ENCODE data around the gene TERT.
"Not testable (repeated sequence)": the region's sequence is repeated elsewhere in the genome, so short reads cannot be mapped to it uniquely, and the experiment has no call there.

Gene TERT

DNA sequence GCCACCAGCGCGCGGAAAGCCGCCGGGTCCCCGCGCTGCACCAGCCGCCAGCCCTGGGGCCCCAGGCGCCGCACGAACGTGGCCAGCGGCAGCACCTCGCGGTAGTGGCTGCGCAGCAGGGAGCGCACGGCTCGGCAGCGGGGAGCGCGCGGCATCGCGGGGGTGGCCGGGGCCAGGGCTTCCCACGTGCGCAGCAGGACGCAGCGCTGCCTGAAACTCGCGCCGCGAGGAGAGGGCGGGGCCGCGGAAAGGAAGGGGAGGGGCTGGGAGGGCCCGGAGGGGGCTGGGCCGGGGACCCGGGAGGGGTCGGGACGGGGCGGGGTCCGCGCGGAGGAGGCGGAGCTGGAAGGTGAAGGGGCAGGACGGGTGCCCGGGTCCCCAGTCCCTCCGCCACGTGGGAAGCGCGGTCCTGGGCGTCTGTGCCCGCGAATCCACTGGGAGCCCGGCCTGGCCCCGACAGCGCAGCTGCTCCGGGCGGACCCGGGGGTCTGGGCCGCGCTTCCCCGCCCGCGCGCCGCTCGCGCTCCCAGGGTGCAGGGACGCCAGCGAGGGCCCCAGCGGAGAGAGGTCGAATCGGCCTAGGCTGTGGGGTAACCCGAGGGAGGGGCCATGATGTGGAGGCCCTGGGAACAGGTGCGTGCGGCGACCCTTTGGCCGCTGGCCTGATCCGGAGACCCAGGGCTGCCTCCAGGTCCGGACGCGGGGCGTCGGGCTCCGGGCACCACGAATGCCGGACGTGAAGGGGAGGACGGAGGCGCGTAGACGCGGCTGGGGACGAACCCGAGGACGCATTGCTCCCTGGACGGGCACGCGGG, at the start of gene TERT:
TSS of gene TERT (minus strand) at position 234 of the 815 bp plus-strand sequence. CDS start at position 155, 79 bp downstream.
- DNase-seq, result peak; percentile 89

DNA sequence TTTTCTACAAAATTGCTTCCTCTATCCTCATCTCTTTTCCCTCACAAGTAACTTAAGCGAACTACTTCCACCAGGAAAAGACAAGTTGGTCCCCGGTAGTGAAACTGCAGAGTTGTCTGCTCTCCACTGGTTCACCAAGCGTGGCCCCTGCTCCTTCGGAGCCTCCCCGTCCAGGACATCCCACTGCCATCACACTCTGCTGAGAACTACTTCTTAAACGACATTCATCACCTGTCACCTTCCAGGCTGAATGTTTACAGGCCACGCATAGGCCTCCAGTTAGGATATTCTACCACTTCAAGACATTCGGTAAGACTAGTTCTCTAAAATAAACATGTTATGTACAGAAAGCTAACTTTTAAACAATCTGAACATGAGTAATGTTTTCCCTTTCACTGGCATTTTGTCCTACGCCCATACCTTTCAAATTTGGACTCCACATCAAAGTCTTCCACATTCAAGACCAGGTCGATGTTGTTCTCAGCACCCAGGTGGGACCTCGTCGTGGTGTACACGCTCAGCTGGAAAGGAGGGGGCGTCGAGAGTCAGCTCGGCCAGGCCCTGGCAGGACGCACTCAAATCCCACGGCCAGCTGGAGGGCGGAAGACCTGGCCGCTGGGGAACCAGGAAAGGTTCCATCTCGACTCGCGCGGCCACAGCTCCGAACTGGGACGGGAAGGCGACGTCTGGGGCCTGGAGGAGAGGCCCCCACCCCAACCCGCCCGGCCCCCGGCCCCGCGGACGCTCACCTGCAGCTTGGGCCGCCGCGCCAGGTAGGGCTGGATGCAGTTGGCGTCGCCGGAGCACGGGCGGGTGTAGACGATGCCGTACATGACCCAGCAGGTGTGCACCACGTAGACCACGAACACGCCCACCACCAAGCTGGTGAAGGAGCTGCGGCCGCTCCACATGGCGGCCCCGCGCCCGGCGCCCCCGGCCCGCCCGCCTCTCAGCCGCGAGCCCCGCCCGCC, 49.3 kb upstream of the TERT start:
- DNase-seq, result peak; percentile 64

DNA sequence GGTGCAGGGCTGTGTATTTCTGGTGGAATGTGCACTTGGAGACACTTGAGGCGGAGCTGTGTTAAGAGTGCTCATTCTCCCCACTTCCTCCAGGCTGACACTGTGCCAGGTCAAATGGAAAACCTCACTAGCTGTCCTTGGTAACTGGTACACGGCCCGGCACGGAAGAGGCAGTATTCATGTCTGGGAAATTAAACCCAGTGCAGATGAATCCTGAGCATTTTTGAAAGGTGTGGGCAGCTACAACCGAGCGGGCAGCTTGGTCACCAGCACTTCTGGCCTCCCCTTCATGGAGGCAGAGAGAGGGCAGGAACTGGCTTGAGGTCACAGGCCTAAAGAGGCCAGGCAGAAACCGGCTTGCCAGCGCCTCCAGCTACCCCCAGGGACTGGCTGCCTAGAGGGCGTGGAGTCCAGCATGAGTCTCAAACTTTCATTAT, 48.5 kb upstream of the TERT start:
- DNase-seq, result no peak

DNA sequence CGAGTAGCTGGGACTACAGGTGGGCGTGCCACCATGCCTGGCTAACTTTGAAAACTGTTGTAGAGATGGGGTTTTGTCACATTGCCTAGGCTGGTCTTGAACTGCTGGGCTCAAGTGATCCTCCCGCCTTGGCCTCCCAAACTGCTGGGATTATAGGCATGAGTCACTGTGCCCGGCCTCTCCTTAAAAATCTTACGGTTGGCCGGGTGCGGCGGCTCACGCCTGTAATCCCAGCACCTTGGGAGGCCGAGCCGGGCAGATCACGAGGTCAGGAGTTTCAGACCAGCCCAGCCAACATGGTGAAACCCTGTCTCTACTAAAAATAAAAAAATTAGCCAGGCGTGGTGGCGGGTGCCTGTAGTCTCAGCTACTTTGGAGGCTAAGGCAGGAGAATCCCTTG, 47.8 kb upstream of the TERT start:
- DNase-seq, result not testable (repeated sequence)

DNA sequence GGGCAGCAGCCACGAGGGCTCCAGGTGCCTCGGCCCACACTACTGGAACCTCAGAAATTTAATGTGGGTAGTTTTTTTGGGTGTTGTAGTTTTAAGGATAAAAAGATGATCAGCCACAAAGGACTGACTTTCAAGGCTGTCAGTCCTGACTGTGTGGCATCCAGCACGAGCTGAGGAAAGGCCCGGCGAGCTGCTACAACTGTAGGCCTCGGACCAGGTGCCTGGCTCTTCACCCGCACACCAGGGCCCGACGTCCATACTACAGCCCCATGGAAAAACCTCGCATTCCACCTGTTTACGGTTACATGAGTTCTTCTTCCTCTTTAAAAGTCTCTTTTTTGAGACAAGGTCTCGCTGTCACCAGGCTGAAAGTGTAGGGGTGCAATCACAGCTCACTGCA, 47.4 kb upstream of the TERT start:
- no peak for DNase-seq

DNA sequence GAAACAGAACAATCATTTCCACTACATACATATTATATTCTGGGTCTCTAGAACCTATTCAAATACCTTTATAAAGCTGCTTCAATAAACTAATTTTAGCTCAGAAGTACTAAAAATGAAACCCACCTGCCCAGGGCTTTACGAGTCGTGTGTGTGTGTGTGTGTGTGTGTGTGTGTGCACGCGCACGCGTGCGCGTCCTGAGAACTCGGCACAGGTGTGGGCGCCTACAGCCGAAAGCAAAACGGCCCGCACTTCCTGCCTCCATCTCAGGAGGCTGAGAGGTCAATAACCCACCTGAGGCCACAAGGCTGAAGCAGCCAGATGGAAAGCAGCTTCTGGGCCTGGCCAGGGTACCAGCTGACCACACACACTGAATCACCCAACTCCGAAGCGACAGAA, 47.0 kb upstream of the TERT start:
- no peak for DNase-seq

DNA sequence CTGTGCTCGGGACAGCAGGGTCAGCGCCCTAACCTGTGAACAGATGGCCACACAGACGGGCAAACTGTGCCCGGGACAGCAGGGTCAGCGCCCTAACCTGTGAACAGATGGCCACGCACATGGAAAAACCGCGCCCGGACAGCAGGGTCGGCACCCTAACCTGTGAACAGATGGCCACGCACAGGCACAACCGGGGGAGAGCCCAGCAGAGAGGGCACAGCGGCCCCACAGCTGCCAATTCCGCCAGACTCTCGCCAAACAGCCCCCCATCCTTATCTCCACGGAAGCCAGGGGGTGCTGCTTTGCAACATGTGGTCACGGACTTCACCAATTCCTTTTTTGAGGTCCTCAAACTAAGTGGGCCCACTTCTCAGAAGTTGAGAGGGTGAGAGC, 44.9 kb upstream of the TERT start:
- DNase-seq, result not testable (repeated sequence)

DNA sequence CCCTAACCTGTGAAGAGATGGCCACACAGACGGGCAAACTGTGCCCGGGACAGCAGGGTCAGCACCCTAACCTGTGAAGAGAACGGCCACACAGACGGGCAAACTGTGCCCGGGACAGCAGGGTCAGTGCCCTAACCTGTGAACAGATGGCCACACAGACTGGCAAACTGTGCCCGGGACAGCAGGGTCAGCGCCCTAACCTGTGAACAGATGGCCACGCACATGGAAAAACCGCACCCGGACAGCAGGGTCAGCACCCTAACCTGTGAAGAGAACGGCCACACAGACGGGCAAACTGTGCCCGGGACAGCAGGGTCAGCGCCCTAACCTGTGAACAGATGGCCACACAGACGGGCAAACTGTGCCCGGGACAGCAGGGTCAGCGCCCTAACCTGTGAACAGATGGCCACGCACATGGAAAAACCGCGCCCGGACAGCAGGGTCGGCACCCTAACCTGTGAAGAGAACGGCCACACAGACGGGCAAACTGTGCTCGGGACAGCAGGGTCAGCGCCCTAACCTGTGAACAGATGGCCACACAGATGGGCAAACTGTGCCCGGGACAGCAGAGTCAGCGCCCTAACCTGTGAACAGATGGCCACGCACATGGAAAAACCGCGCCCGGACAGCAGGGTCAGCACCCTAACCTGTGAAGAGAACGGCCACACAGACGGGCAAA, 44.4 kb upstream of the TERT start:
- not testable (repeated sequence) for DNase-seq

DNA sequence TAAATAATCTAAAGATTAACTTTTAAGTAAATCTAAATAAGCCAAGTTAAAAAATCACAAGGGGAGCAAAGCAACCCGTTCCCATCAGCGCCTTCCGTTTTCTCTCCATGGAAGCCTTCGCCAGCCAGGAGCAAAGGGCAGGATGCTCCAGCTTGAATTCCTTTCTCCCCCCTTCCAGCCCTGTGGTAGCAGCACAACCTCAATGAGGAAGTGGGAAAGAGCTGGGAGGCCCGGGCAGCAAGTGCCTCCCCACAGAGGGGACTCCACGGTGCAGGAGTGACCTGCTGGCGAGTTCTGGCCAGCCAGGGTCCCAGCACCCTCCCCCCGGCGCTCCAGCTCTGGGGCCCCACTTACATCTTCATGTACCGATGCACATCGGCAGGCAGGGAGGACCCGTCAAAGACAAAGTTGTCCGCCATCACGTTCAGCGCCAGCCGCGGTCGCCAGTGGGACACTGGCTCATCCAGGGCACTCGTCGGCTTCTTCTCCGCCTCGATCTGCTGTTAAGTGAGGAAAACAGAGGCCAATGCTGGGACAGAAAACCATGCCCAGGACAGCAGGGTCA, 43.7 kb upstream of the TERT start:
- no peak for DNase-seq

DNA sequence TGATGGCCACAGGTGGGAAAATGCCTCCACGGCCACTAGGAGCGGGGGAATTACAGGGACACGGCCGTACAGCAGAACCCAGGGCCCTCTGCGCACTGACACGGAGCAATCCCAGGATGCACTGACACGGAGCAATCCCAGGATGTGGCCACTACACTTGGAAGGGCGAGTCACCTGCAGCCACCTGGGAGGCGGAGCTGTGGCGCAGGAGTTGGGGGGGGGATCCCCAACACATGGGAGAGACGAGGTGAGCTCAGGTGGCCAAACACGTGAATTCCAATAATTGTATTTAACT, 43.3 kb upstream of the TERT start:
- no peak for DNase-seq

DNA sequence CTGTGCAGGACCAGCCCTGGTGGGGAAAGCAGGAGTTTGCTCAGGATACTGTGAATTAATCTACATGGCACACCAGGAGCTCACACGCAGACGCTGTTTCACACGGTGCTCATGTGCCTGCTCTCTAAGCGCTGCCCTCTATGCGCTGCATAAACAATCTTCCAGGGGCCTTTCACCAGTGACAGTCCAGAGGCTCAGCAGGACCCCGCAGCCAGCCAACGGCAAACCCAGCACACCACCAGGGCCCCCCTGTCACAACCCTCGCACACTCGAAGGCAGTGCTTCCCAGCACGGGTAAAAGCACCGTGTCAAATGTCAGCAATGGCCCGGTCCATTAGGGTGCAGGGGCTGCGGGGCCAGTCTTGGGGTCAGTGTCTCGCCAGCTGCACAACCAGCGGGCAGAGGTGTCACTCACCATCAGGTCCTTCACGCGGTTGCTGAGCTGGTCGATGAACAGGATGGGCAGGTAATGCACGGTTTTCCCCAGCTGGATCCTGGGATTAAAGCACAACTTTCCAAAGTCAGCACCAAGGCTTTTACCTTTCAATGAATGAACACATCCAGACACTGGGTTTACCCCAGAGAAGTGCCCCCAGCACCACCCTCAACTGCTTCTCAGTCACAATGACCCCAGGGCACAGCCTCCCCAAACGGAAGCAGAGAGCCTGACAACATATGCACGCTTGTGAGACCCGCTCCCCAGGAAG, 42.8 kb upstream of the TERT start:
- DNase-seq, result no peak

DNA sequence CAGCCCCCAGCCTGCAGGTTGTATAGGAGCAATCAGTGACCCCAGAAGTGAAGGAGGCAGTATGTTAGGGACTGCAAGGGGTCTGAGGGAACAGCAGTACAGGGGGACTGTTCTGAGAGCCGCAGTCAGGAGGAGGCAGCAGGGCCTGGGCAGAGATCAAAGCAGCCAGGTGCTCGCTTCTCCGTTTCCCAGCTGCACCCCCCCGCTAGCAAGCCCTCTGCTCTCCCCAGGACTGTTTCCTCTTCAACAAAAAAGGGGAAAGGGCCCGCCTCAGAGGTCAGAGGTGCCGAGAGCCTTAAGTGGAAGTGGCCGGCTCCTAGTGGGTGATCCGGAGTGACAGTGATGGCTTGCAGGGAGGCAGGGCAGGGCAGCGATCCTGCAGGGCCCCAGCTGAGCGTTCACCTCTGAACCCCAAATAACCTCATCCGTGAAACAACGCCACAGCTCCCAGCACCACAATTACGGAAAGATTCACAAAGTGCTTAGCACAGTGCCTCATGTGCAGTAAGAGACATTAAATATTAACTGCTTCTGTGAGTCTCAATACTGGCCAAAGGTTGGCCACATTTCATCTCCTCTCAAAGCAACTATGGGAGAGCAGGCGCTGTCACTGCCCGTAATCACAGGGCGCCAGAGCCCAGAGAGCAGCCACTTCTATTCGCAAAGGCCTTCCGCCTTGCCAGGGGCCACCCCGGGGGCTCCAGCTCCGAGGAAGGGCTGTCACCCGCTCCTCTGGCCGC, 42.1 kb upstream of the TERT start:
- DNase-seq, result no peak

DNA sequence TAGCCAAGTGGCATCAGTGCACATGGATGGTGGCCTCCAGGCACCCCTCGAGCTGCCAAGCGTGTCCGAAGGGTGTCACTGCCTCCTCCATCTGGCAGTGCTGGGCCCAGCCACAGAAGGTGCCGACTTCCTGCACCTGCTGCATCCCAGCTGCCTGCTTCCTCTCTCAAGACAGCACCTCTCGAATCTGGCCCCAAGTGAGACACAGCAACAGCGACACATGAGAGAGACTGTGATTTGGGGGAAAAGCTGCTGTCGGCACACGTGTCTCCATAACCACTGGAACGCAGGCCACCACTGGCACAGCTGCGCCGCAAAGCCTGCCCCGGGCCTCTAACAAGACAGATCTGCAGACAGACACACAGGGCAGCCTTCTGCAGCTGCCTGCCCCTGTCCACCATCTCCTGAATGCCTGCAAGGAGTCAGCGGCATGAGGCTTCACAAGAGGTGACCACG, 41.3 kb upstream of the TERT start:
- no peak for DNase-seq

DNA sequence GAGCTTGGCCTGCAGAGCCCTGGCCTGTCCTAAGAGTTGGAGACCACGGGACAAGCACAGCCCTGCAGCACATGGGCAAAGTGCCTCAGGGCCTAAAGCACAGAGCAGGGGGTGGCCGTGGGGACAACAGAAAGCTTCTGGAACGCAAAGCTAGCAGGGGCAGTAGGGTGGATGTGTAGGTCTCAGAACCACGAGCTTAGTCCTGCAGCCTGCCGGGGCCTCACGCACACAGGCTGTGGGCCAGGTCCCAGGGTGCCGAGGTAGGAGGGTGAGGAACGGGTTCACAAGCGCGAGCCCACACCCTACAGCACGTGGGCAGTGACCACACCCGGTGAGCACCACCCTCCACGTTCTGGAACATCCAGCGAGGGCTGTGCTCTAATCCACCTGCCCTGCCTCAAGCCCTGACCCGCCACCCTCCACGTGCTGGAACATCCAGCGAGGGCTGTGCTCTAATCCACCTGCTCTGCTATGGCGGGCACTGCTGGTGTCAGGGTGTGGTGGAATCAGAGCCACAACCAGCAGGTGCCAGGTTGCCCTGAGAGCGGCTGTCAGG, 40.8 kb upstream of the TERT start:
- no peak for DNase-seq

DNA sequence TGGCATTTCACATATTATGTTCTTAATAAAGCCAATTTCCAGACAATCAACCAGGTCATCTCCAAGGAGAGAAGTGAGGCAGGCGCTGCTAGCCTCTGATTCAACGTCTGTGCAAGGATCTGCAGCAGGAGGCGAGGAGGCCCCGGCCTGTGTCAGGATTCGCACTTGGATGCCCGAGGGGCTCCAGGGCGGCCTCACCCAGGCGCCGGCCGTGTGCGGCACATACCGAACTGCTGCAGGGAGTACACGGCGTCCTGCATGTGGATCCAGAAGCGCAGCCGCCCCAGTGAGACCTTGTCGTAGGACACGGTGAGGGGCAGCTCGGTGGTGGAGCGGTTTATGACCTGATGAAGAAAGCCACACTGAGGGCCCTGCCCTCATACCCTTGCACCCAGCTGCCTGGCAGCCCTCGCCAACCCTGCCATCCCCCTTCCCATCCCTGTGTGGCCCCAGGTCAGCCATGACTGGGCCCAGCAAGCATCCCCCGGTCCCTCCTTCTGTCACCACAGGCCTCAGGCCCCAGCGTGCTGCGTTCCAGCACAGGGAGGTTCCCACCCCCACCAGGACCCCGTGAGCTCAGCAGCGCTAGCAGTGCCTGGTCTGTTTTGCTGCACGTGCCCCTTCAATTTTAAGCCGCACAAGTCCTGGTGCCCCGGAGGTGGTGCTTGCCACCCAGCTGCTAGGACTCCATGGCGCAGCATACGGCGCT, 40.1 kb upstream of the TERT start:
- no peak for DNase-seq

DNA sequence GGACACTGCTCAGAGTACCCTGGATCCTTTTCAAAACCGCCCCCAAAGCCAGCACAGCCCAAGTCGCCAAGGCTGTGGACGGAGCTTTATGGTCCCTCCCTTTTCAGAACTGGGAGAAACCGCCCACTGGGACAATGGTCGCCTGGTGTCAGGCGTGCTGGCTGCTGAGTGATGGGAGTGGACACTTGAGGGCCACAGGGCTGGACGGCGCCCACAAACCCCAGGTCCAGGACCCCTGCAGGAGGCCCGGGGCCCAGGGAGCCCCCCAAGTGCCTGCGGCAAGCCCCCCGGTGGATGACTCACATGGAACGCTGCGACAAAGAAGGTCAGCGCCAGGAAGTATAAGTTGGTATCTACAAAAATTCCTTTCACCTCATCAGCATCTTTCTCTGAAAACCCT, 39.1 kb upstream of the TERT start:
- no peak for DNase-seq

DNA sequence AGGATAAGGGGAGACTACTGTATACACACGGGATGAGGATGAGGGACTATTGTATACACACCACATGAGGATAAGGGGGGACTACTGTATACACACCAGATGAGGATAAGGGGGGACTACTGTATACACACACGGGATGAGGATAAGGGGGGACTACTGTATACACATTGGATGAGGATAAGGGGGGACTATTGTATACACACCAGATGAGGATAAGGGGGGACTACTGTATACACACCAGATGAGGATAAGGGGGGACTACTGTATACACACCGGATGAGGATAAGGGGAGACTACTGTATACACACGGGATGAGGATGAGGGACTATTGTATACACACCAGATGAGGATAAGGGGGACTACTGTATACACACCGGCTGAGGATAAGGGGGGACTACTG, 38.4 kb upstream of the TERT start:
- DNase-seq, result not testable (repeated sequence)

DNA sequence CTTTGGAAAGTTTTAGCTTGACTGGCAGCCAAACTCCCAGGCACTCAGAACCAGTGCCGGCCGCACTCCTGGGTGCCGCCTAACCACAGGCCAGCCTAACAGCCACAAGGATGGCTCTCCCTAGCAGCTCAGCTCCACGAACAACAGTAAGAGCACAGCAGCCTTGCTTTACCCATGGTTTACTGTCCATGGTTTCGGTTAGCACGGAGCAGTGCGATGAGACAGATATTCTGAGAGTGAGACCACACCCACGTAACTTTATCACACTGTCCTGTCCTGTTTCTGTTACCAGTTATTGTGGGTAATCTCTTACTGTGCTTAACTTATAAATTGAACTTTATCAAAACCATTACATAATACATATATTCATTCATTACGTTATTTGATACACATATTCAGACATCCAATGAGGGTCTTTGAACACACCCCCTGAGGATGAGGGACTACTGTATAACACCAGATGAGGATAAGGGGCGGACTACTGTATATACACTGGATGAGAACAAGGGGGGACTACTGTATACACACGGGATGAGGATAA, 37.7 kb upstream of the TERT start:
- no peak for DNase-seq

DNA sequence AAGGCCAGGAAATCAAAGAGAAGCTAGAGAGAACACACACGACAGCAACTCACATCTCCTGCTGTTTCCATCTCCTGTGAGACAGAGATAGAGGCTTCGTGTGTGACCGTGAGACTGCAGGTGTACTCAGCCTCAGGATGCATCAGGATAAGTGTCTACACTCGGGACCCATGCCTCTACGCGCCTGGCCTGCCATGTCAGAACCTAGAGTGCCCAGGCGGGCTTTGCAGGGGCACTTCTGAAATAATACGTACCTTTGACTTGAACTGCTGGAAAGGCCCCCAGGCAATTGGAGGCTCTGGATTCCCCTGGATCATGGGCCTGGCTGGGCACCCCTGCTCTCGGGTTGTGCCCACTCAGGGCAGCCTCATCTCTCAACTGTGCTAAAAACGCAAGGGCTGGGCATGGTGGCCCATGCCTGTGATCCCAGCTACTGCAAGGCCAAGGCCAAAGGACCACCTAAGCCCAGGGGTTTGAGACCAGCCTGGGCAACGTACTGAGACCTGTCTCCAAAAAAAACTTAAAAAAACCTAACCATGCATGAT, 37.1 kb upstream of the TERT start:
- DNase-seq, result no peak
